PC-9 (cell line): Measurements from ENCODE around the gene CD99L2.

Experiments used
- EZH2 ChIP-seq: fragments of 200-600 bp; sonication (generic); IDR thresholded peaks from 2 replicates; pipeline ENCODE4 v1.8.0; 2017; ENCODE audit warnings: antibody characterized with exemption, low read depth
- TF ChIP-seq, protein P1 (sequence below): fragments of 200-600 bp; sonication (generic); conservative IDR thresholded peaks from 2 replicates; pipeline ENCODE4 v1.6.1; 2017; ENCODE audit warnings: mixed run types, antibody characterized with exemption, mild to moderate bottlenecking, moderate library complexity

GRCh38 chrX:150879855-150880807 lies 18.3 kb downstream of the CD99L2 start:
- TF ChIP-seq, protein P1, sequence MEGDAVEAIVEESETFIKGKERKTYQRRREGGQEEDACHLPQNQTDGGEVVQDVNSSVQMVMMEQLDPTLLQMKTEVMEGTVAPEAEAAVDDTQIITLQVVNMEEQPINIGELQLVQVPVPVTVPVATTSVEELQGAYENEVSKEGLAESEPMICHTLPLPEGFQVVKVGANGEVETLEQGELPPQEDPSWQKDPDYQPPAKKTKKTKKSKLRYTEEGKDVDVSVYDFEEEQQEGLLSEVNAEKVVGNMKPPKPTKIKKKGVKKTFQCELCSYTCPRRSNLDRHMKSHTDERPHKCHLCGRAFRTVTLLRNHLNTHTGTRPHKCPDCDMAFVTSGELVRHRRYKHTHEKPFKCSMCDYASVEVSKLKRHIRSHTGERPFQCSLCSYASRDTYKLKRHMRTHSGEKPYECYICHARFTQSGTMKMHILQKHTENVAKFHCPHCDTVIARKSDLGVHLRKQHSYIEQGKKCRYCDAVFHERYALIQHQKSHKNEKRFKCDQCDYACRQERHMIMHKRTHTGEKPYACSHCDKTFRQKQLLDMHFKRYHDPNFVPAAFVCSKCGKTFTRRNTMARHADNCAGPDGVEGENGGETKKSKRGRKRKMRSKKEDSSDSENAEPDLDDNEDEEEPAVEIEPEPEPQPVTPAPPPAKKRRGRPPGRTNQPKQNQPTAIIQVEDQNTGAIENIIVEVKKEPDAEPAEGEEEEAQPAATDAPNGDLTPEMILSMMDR: no peak
- no peak for TF ChIP-seq EZH2
